Right kidney (tissue), 1 donor: ENCODE measurements around the gene MMP11.

Experiments
- DNase-seq: peaks from one replicate; pipeline ENCODE4 v3.0.0-alpha.2; 2016

MMP11 gene

DNA sequence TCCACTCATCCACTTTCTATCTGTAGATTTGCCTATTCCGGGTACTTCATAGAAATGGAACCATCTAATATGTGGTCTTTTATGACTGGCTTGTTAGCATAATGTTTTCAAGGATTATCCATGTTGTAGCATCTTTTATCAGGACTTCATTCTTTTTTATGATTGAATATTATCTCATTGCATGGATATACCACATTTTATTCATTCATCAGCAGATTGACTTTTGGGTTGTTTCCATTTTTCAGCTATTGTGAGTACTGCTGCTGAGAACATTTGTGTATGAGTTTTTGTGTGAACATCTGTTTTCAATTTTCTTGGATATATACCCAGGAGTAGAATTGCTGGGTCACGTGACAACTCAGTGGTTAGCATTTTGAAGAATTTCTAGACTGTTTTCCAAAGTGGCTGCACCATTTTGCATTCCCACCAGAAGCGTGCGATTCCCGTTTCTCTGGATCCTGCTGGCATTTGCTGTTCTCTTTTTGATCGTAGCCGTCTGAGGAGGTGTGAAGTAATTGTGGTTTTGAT, 57.3 kb downstream of the MMP11 start:
- no peak for DNase-seq

- no peak for DNase-seq
Measured at GRCh38 chr22:23831261-23831660, 58.6 kb downstream of the MMP11 start.

DNA sequence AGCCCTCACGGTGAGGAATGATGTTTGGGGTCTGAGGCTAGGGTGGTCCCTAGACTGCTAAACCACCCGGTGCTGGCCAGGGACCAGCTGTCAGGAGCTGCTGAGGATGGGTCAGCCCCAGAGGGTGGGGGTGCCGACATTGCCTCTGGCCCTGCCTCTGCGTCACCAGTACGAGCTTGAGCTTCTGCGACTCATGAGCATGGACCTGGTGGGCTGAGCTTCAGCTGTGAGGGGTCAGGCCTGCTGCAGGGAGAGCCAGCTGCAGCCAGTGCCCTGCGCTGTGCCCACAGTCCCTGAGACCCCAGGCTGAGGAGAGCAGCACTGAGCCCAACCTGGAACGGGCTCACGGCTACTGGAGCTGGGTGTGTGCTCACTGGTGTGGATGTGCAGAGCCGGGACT, 59.1 kb downstream of the MMP11 start:
- no peak for DNase-seq

DNA sequence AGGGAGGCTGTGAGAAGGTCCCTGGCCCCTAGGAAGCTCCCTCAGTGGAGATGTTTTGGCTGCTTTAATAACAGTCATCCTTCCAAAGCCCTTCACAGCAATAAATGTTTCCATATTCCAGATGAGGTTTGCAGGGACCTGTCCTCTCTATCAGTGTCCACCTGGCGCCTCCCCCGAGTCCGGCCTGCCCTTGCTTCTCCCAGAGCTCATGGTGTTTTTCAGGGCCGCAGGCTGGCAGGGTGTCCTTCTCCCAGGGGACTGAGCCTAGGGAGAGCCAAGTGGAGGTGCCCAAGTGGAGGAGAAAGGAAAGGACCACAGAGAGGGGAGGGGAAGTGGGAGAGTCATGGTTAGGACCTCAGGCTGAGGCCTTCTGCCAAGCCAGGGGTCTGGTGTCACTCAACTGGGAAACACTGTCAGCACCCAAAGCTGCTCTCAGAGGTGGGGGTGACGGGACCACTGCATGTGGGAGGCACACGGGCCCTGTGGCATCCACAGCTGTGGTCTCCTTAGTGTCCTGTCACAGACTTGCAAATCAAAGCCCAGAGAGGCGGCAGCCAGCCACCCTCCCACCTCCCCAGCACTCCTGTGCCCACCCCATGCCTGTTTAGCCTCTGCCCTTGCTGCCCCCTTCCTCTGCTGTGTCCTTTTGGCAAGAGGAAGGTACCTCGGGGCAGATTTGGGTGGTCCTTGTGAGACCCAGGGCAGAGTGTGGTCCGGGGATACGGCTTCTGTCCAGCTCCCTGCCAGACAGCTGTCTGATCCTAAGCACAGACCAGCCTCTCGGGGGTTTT, 59.8 kb downstream of the MMP11 start:
- no peak for DNase-seq

- DNase-seq = no peak
Measured at GRCh38 chr22:23833017-23833751, 60.5 kb downstream of the MMP11 start.
